ENCODE data around the gene GOLGA5.

GOLGA5 gene

GRCh38 chr14:92883066-92883465, 89.0 kb downstream of the GOLGA5 start:
- no peak for DNase-seq (ENCODE audit: low read depth)

DNA sequence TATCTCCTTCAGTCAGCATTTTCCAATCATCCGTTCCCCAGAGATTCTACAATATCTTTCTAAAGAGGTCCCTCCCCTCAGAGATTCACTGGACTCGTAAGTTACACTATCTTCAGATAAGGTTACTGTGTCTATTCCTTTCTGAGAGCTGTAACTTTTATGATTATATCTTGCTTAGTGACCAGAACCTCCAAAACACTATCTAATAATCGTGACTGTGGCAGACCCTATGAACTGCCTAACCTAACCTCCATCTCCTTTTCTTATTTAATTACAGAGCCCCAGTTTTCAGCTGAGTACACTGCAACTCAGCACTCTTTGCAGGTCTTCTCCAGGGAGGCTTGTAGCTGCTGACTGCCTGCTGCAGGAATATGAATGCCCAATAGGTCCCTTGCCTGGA, 90.3 kb downstream of the GOLGA5 start:
- DNase-seq (ENCODE audit: low read depth), result no peak

GRCh38 chr14:92885279-92886061, 91.4 kb downstream of the GOLGA5 start:
- no peak for DNase-seq (ENCODE audit: low read depth)

- no peak for DNase-seq (ENCODE audit: low read depth)
Observed at GRCh38 chr14:92886337-92886736, 92.2 kb downstream of the GOLGA5 start.

GRCh38 chr14:92887157-92887556, 93.1 kb downstream of the GOLGA5 start:
- no peak for DNase-seq (ENCODE audit: low read depth)

DNA sequence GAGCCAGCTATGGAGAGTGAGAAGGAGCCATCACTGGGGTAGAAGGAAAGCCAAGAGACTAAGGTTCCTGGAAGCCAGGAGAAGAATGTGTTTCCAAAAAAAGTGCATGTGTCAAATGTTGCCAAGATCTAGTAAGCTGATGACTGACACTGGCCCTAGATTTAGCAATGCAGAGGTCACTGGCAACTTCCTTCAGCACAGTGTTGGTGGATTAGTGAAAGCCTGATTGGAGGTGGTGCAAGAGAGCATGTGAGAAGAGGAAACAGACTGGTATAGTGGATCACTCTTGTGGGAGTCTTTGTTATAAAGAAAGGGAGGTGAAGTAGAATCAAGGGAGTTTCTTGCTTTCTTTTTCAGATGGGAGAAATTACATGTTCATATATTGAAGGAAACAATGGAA, 94.8 kb downstream of the GOLGA5 start:
- DNase-seq (ENCODE audit: low read depth), result no peak

Data from HS-5 (cell line).